Adrenal gland (tissue), 12 donors: ENCODE results near the gene SLC25A34. TPM values are rescaled to one million over a fixed set of nuclear protein-coding genes. Genes with fewer than 3 reads are reported as not detected.

Source experiments
- DNase-seq, 7 donors: peaks; one replicate each; pipeline ENCODE4 v3.0.0-alpha.2; 2019 to 2020
- H3K27ac ChIP-seq, 5 donors: fragments of 200-600 bp; sonication (generic) in 4 of 5; 1 replicate in 3 of 5; 2 replicates in 2 of 5; pipeline versions ENCODE4 v1.5.1 to v1.8.0; 2016 to 2020; ENCODE audit warnings: mild to moderate bottlenecking in 1 of 5
- H3K27me3 ChIP-seq: fragments of 200-600 bp; 2 replicates; pipeline ENCODE4 v1.8.0; 2021
- H3K36me3 ChIP-seq, 2 donors: fragments of 200-600 bp; replicated peaks in 1 of 2; 1 replicate in 1 of 2; 2 replicates in 1 of 2; pipeline versions ENCODE4 v1.5.1 to v1.8.0; 2018 to 2022
- H3K4me1 ChIP-seq, 2 donors: fragments of 200-600 bp; replicated peaks in 1 of 2; 1 replicate in 1 of 2; 2 replicates in 1 of 2; pipeline versions ENCODE4 v1.5.1 to v1.8.0; 2018 to 2021
- H3K4me3 ChIP-seq, 4 donors: fragments of 200-600 bp; sonication (generic) in 3 of 4; one replicate each; pipeline ENCODE4 v1.5.1; 2016 to 2018
- H3K9me3 ChIP-seq, 3 donors: fragments of 200-600 bp; sonication (generic) in 1 of 3; replicated peaks in 1 of 3; 1 replicate in 2 of 3; 2 replicates in 1 of 3; pipeline versions ENCODE4 v1.5.1 to v1.8.0; 2016 to 2021
- POLR2A ChIP-seq, 2 donors: fragments of 450-650 bp; IDR thresholded peaks; one replicate each; pipeline ENCODE4 v1.6.1; 2017; ENCODE audit warnings: antibody characterized with exemption in 2 of 2, mild to moderate bottlenecking in 2 of 2, moderate library complexity in 1 of 2
- WGBS, 4 donors: extraction: QIAGEN DNeasy Blood & Tissue Kit in 2 of 4; methylation state at CpG; one replicate each; pipeline versions ENCODE4 v1.1.5 to v1.1.7; 2013 to 2017; 5-methylcytosine and 5-hydroxymethylcytosine counted together
- intact Hi-C, 2 donors: fragments of 100-400 bp; cut with DNase I; formaldehyde crosslinking; loops; one replicate each; pipeline versions ENCODE4 v1.14.1 to v1.15.0; 2022 to 2023
- polyA plus RNA-seq, 3 donors: library from polyadenylated mRNA; stranded (reverse); fragments of 200-250 nt in 2 of 3; fragments of 350-450 nt in 1 of 3; fragmentation: Illumina TruSeq in 1 of 3; extraction: RNeasy Lipid Tissue Mini Kit (QIAGEN cat#74804) in 1 of 3; gene quantifications; one replicate each; pipeline ENCODE4 v1.2.3, GENCODE V29; 2013 to 2014
- total RNA-seq, 9 donors: library from RNA; depleted of rRNA in 4 of 9; stranded (reverse); fragments of >200 nt in 4 of 9; fragments of 120-200 nt in 1 of 9; fragmentation: NEBNext Ultra II Directional in 1 of 9; extraction: Animal tissue kit (Norgen Biotek cat#: 25700) in 1 of 9; gene quantifications; one replicate each; pipeline versions ENCODE4 v1.1.0 to v1.2.4, GENCODE V29; 2013 to 2023
- TF ChIP-seq, protein P1 (sequence below), 6 experiments: fragments of 450-650 bp in 4 of 6; fragments of 200-600 bp in 2 of 6; sonication (generic) in 1 of 6; IDR thresholded peaks; 1 replicate in 5 of 6; 2 replicates in 1 of 6; pipeline versions ENCODE4 v1.5.1 to v1.8.0; 2016 to 2021; ENCODE audit warnings: antibody characterized with exemption in 6 of 6, mild to moderate bottlenecking in 2 of 6, moderate library complexity in 1 of 6
- donor health status: healthy with polysubstance abuse.
- donor health status: Bipolar disorder and iron deficiency.
- donor health status: DM: yes; HTN: yes; CAD: no.
- donor health status: DM: no; HTN: no; CAD: no.
- donor health status: DM: no; HTN: no; CAD: no.
- donor health status: DM: yes; HTN: yes; CAD: no.

The SLC25A34 gene
- total and polyA plus RNA-seq, 12 donors = 0.44 to 12.3 (median 5.7) TPM

DNA sequence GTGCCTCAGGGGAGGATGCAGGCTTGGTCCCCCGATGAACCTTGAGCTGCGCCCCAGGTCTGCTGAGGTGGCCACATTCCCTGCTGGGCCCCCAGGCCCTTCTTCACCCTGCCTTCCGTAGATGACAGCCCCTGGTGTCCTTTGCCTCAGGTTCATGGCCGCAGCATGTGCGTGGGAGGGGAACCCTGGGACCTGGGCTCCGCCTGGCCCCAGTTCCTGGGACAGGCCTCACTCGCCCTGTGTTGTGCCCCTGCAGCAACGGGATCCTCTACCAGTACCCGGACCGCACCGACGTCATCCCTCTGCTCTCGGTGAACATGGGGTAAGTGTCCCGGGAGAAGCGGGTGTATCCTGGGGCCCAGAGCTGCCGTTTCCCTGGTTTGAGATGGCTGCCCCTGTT, 5.1 kb upstream of the SLC25A34 start:
- 86 to 91% (median 89%) methylated on average over 10 to 16 of the region's 16 CpGs for WGBS, 4 donors
- no peak for TF ChIP-seq POLR2A (IDR thresholded peaks at IDR 0.05)
- TF ChIP-seq, protein P1, sequence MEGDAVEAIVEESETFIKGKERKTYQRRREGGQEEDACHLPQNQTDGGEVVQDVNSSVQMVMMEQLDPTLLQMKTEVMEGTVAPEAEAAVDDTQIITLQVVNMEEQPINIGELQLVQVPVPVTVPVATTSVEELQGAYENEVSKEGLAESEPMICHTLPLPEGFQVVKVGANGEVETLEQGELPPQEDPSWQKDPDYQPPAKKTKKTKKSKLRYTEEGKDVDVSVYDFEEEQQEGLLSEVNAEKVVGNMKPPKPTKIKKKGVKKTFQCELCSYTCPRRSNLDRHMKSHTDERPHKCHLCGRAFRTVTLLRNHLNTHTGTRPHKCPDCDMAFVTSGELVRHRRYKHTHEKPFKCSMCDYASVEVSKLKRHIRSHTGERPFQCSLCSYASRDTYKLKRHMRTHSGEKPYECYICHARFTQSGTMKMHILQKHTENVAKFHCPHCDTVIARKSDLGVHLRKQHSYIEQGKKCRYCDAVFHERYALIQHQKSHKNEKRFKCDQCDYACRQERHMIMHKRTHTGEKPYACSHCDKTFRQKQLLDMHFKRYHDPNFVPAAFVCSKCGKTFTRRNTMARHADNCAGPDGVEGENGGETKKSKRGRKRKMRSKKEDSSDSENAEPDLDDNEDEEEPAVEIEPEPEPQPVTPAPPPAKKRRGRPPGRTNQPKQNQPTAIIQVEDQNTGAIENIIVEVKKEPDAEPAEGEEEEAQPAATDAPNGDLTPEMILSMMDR (IDR thresholded peaks at IDR 0.05) = no peak
- peaks cover 0 to 90% of the 10 kb centered on the region in 2 donors for H3K36me3 ChIP-seq

DNA sequence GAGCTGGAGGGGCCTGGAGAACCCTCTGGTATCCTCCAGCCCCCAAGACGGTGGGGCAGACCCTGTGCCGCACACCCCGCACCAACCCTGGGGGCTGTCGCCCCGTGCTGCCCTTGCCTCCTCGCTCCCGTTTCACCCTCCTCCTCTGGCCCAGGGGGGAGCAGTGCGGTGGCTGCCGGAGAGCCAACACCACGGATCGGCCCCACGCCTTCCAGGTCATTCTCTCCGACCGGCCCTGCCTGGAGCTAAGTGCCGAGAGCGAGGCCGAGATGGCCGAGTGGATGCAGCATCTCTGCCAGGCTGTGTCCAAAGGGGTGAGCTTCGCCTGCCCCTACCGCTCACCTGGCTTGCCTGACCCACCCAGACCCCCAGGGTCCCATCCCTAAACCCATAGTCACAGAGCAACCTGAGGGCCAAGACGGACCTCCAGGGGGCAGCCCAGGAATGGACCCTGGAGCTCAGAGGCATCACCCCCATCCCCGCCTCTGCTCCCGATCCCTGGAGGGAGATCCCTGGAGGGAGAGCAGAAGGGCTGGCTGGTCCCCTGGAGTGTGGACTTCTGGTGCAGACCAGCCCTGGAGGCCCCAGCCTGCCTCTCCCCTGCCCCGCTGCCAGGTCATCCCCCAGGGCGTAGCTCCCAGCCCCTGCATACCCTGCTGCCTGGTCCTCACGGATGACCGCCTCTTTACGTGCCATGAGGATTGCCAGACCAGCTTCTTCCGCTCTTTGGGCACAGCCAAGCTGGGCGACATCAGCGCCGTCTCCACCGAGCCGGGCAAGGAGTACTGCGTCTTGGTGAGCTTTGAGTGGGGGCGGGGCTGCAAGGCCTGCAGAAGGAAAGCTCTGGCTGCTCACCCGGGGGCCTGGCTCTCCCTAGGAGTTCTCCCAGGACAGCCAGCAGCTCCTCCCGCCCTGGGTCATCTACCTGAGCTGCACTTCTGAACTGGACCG, 4.0 kb upstream of the SLC25A34 start:
- intact Hi-C loops = no loop called here
- no peak for DNase-seq
- Histone ChIP-seq H3K27me3 (no peaks in the 10 kb centered on the region), H3K4me1 (peaks cover 18 to 38% of the 10 kb centered on the region in 2 donors), H3K27ac (no peak overlapping the region), H3K4me3 (no peak overlapping the region), H3K9me3 (no peaks in the 10 kb centered on the region), H3K36me3 (peaks cover 0 to 79% of the 10 kb centered on the region in 2 donors)
- WGBS, 4 donors = 94 to 96% (median 95%) methylated on average over 20 to 39 of the region's 39 CpGs
- TF ChIP-seq POLR2A (IDR thresholded peaks at IDR 0.05) = no peak
- TF ChIP-seq, protein P1 (IDR thresholded peaks at IDR 0.05) = no peak

More for the DNA sequence above, 5.1 kb upstream of the SLC25A34 start:
- H3K4me3 ChIP-seq = no peak overlapping the region
- DNase-seq = no peak
- intact Hi-C loops = no loop called here
- no peak overlapping the region for H3K27ac ChIP-seq
- peaks cover 7 to 36% of the 10 kb centered on the region in 2 donors for H3K4me1 ChIP-seq
- H3K27me3 ChIP-seq = no peaks in the 10 kb centered on the region
- no peaks in the 10 kb centered on the region for H3K9me3 ChIP-seq

DNA sequence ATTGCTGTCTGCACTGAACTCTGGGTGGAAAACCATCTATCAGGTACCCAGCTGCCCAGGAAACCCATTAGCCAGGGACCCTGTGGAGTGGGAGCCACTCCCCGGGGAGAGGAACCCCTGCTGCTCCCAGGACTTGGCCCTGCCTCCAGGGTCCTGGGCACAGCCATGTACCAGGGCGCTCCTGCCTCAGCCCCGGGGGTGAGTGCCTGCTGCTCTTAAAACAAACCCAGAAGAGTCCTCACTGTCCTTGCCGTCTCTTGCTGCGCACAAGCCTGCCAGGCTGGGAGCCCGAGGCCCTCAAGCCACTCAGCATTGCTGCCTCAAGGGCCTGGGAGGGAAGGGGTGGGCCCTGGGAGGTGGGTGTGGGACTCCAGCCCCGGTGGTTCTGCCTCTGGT, 3.4 kb upstream of the SLC25A34 start:
- no peak overlapping the region for H3K27ac ChIP-seq
- DNase-seq = no peak
- H3K27me3 ChIP-seq = no peaks in the 10 kb centered on the region
- 81 to 88% (median 85%) methylated on average over 4 to 7 of the region's 7 CpGs; no CpG with 5 or more reads in 1 of the 4 donors for WGBS, 4 donors
- H3K4me1 ChIP-seq = peaks cover 18 to 41% of the 10 kb centered on the region in 2 donors
- TF ChIP-seq POLR2A (IDR thresholded peaks at IDR 0.05) = no peak
- TF ChIP-seq, protein P1 (IDR thresholded peaks at IDR 0.05) = no peak
- peaks cover 0 to 73% of the 10 kb centered on the region in 2 donors for H3K36me3 ChIP-seq
- intact Hi-C loops = no loop called here
- H3K9me3 ChIP-seq = no peaks in the 10 kb centered on the region
- H3K4me3 ChIP-seq = no peak overlapping the region

DNA sequence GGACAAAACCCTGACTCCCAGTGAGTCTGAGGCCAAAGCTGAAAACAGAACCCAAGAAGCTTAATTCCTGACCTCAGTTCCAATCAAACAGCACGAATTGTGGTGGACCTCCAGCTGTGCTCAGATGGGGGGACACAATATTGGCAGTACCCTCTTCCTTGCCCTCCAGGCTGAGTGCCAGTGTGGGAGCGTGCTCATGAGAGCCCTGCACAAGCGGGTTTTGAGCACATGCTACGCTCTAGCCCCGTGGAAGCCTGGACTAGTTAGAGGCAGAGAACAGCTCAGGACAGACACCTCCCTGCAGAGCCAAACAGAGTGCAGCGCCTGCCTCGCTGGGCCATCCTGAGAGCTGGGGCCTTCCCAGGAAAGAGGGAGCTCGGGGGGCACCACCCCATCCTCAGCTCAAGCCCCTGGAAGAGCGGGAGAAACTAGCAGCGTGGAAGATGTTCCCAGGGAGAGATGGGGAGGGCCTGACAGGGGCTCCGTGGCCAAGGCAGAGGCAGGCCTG, 2.8 kb upstream of the SLC25A34 start:
- Histone ChIP-seq H3K36me3 (peaks cover 0 to 67% of the 10 kb centered on the region in 2 donors), H3K4me1 (peaks cover 18 to 39% of the 10 kb centered on the region in 2 donors), H3K4me3 (no peak overlapping the region), H3K9me3 (no peaks in the 10 kb centered on the region), H3K27ac (no peak overlapping the region), H3K27me3 (no peaks in the 10 kb centered on the region)
- intact Hi-C loops = no loop called here
- no peak for DNase-seq
- TF ChIP-seq, protein P1 (IDR thresholded peaks at IDR 0.05) = no peak
- no peak for TF ChIP-seq POLR2A (IDR thresholded peaks at IDR 0.05)
- 91 to 96% (median 93%) methylated on average over 6 to 11 of the region's 11 CpGs for WGBS, 4 donors
